Nephron progenitor cell (in vitro differentiated cells): Measurements from ENCODE around the gene HSPA6.
"Not testable (repeated sequence)": the region's sequence is repeated elsewhere in the genome, so short reads cannot be mapped to it uniquely, and the experiment has no call there.

Experiments used
- DNase-seq: peaks from one replicate; pipeline ENCODE4 v3.0.0; 2021
- H3K27ac Mint-ChIP-seq: 2 replicates; pipeline ENCODE4 v1.8.0; 2021; ENCODE audit warnings: mild to moderate bottlenecking, moderate library complexity, mixed read lengths
- H3K27me3 Mint-ChIP-seq: 2 replicates; pipeline ENCODE4 v1.8.0; 2021; ENCODE audit warnings: mild to moderate bottlenecking, low read depth, mixed read lengths; ENCODE audit not compliant: poor library complexity
- H3K36me3 Mint-ChIP-seq: 2 replicates; pipeline ENCODE4 v1.8.0; 2021; ENCODE audit warnings: low read depth, mixed read lengths
- H3K4me1 Mint-ChIP-seq: 2 replicates; pipeline ENCODE4 v1.8.0; 2021; ENCODE audit warnings: mixed read lengths
- H3K4me3 Mint-ChIP-seq: 2 replicates; pipeline ENCODE4 v1.8.0; 2021; ENCODE audit warnings: mild to moderate bottlenecking, moderate library complexity, mixed read lengths
- H3K9me3 Mint-ChIP-seq: 2 replicates; pipeline ENCODE4 v1.8.0; 2021; ENCODE audit warnings: mild to moderate bottlenecking, moderate library complexity, mixed read lengths
- CTCF ChIP-seq: fragments of 200-600 bp; sonication (generic); IDR thresholded peaks from 2 replicates; pipeline ENCODE4 v1.5.0; 2021; ENCODE audit warnings: antibody characterized with exemption

Gene HSPA6

GRCh38 chr1:161523817-161524741 is at the start of gene HSPA6:
Gene HSPA6, plus strand, starts transcription at chr1:161524540. Its CDS starts 119 bp downstream, at chr1:161524659.
- H3K4me3 Mint-ChIP-seq = peak within 1 kb of the TSS; percentile 89
- H3K27me3 Mint-ChIP-seq = peaks cover 72% of the 10 kb centered on the region
- DNase-seq = peak; percentile 74
- H3K36me3 Mint-ChIP-seq, H3K9me3 Mint-ChIP-seq, H3K4me1 Mint-ChIP-seq: not testable (repeated sequence)
- H3K27ac Mint-ChIP-seq = peak within 1 kb of the TSS; percentile 51

GRCh38 chr1:161477711-161478110 is 46.6 kb upstream of the HSPA6 start:
- H3K9me3 Mint-ChIP-seq = peaks cover 15% of the 10 kb centered on the region
- not testable (repeated sequence) for H3K4me3 Mint-ChIP-seq, H3K4me1 Mint-ChIP-seq, H3K36me3 Mint-ChIP-seq, H3K27ac Mint-ChIP-seq, DNase-seq
- H3K27me3 Mint-ChIP-seq = peaks cover 58% of the 10 kb centered on the region

DNA sequence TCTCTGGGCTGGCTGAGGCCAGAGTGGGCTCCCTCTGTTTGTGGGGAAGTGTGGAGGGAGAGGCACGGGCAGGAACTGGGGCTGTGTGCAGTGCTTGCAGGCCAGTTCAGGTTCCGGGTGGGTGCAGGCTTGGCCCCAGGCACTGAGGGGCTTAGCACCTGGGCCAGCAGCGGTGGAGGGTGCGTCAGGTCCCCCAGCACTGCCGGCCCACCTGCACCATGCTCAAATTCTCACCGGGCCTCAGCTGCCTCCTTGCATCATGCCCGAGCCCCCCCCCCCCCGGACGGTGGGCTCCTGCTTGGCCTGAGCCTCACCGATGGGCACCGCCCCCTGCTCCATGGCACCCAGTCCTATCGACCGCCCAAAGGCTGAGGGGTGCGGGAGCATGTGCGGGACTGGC is 45.4 kb upstream of the HSPA6 start:
- TF ChIP-seq CTCF = no peak
- Mint-ChIP-seq H3K36me3 (no peaks in the 10 kb centered on the region), H3K4me3 (no peak overlapping the region), H3K27ac (no peak overlapping the region), H3K27me3 (peaks cover 48% of the 10 kb centered on the region), H3K4me1 (no peaks in the 10 kb centered on the region), H3K9me3 (peaks cover 15% of the 10 kb centered on the region)
- DNase-seq = no peak

DNA sequence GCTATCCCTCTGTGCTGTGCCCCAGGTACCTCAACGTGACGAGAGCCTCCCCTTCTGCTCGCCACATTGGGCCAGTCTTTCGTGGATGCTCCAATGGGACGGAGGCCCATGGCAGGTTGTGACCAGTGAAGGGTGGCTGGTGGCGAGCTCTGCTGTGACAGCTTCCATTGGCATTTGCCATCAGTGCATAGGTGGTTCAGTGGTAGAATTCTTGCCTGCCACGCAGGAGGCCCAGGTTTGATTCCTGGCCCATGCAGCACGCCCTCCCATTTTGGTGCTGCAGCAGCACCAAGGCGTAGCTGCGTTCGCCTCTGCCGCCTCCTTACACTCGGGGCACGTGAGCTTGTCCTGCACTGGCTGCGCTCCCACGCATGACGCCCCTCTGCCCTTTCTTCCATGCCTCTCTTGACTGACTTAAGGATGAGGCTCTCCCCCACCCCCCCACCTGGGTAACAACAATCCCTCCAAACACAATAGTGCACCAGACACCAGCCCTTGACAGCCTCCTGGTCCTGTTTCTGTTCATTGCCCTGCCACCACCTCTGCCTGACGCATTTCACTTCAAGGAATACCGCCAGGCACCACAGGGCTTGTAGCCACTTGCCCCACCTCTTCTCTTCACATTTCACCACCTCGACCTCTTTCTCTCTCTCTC is 43.8 kb upstream of the HSPA6 start:
- Mint-ChIP-seq H3K27me3 (peaks cover 44% of the 10 kb centered on the region), H3K4me1 (no peaks in the 10 kb centered on the region), H3K36me3 (no peaks in the 10 kb centered on the region), H3K9me3 (peaks cover 15% of the 10 kb centered on the region), H3K27ac (no peak overlapping the region), H3K4me3 (no peak overlapping the region)
- DNase-seq = no peak
- no peak for TF ChIP-seq CTCF

- Mint-ChIP-seq H3K9me3 (peaks cover 11% of the 10 kb centered on the region), H3K36me3 (no peaks in the 10 kb centered on the region), H3K4me1 (no peaks in the 10 kb centered on the region), H3K4me3 (no peak overlapping the region), H3K27ac (no peak overlapping the region), H3K27me3 (peaks cover 34% of the 10 kb centered on the region)
- no peak for TF ChIP-seq CTCF
- no peak for DNase-seq
These were observed 42.5 kb upstream of the HSPA6 start for GRCh38 chr1:161481624-161482392.

- no peak for DNase-seq
- Mint-ChIP-seq H3K4me1 (no peaks in the 10 kb centered on the region), H3K4me3 (no peak overlapping the region), H3K36me3 (no peaks in the 10 kb centered on the region), H3K9me3 (peaks cover 10% of the 10 kb centered on the region), H3K27ac (no peak overlapping the region), H3K27me3 (peaks cover 30% of the 10 kb centered on the region)
- TF ChIP-seq CTCF = no peak
These were observed 41.7 kb upstream of the HSPA6 start for GRCh38 chr1:161482610-161483009.
